Hindlimb muscle (tissue), 1 donor: ENCODE results near the gene CACNA2D3. TPM values are rescaled to one million over a fixed set of nuclear protein-coding genes. Genes with fewer than 3 reads are reported as not detected.

ENCODE experiments used
- DNase-seq: peaks from one replicate; pipeline ENCODE4 v3.0.0-alpha.2; 2013
- polyA plus RNA-seq: library from polyadenylated mRNA; unstranded; fragments of 120-200 nt; gene quantifications from one replicate; pipeline ENCODE4 v1.2.1, GENCODE V29; 2013; ENCODE audit not compliant: insufficient read length

The CACNA2D3 gene
- polyA plus RNA-seq, 1 donor = 2.4 TPM

GRCh38 chr3:54764911-54765310 is 642.6 kb downstream of the CACNA2D3 start:
- no peak for DNase-seq

- no peak for DNase-seq
These were observed 648.7 kb downstream of the CACNA2D3 start for GRCh38 chr3:54771050-54771449.

- no peak for DNase-seq
These were observed 649.7 kb downstream of the CACNA2D3 start for GRCh38 chr3:54772051-54772450.

- no peak for DNase-seq
These were observed 650.4 kb downstream of the CACNA2D3 start for GRCh38 chr3:54772746-54773145.

- no peak for DNase-seq
These were observed 650.9 kb downstream of the CACNA2D3 start for GRCh38 chr3:54773271-54773670.

GRCh38 chr3:54776601-54777000 is 654.2 kb downstream of the CACNA2D3 start:
- DNase-seq = no peak

GRCh38 chr3:54777141-54777540 is 654.8 kb downstream of the CACNA2D3 start:
- DNase-seq = no peak

- no peak for DNase-seq
These were observed 658.0 kb downstream of the CACNA2D3 start for GRCh38 chr3:54780336-54780735.

GRCh38 chr3:54781728-54782127 is 659.4 kb downstream of the CACNA2D3 start:
- no peak for DNase-seq

- no peak for DNase-seq
These were observed 661.3 kb downstream of the CACNA2D3 start for GRCh38 chr3:54783611-54784010.

GRCh38 chr3:54784021-54784420 is 661.7 kb downstream of the CACNA2D3 start:
- no peak for DNase-seq

GRCh38 chr3:54785976-54786375 is 663.6 kb downstream of the CACNA2D3 start:
- no peak for DNase-seq

GRCh38 chr3:54790051-54790450 is 667.7 kb downstream of the CACNA2D3 start:
- no peak for DNase-seq

- DNase-seq = no peak
These were observed 669.3 kb downstream of the CACNA2D3 start for GRCh38 chr3:54791501-54792156.

GRCh38 chr3:54792584-54792983 is 670.2 kb downstream of the CACNA2D3 start:
- no peak for DNase-seq

GRCh38 chr3:54793171-54793570 is 670.8 kb downstream of the CACNA2D3 start:
- peak; percentile 19 for DNase-seq

- DNase-seq = no peak
These were observed 674.8 kb downstream of the CACNA2D3 start for GRCh38 chr3:54797111-54797510.

GRCh38 chr3:54800478-54800877 is 678.1 kb downstream of the CACNA2D3 start:
- DNase-seq = no peak

GRCh38 chr3:54801977-54802376 is 679.6 kb downstream of the CACNA2D3 start:
- DNase-seq = no peak

GRCh38 chr3:54810401-54810800 is 688.0 kb downstream of the CACNA2D3 start:
- DNase-seq = peak; percentile 8

GRCh38 chr3:54814224-54814623 is 691.9 kb downstream of the CACNA2D3 start:
- DNase-seq = no peak

GRCh38 chr3:54817628-54818027 is 695.3 kb downstream of the CACNA2D3 start:
- DNase-seq = no peak

- no peak for DNase-seq
These were observed 696.1 kb downstream of the CACNA2D3 start for GRCh38 chr3:54818486-54818885.

- DNase-seq = no peak
These were observed 696.6 kb downstream of the CACNA2D3 start for GRCh38 chr3:54818942-54819341.

- DNase-seq = peak; percentile 8
These were observed 697.6 kb downstream of the CACNA2D3 start for GRCh38 chr3:54819946-54820345.
